CD4-positive, alpha-beta T cell treated with Interleukin-1 beta for 1 hour (primary cell): ENCODE measurements around the gene SETD9.

Experiments
- DNase-seq, 2 donors: peaks; one replicate each; pipeline ENCODE4 v3.0.0-alpha.2; 2020 to 2022

The SETD9 gene

GRCh38 chr5:56909294-56910209 lies at the start of gene SETD9:
Gene SETD9, plus strand, starts transcription at chr5:56909596. Its CDS starts 50 bp downstream, at chr5:56909646.
- DNase-seq, result peak; percentile 90 to 94

GRCh38 chr5:56861893-56862485 lies 47.4 kb upstream of the SETD9 start:
- no peak for DNase-seq

GRCh38 chr5:56862909-56863308 lies 46.5 kb upstream of the SETD9 start:
- DNase-seq, result peak in 1 of 2 donors; percentile 19

- no peak for DNase-seq
Measured at GRCh38 chr5:56871777-56872176, 37.6 kb upstream of the SETD9 start.

- DNase-seq, result no peak
Measured at GRCh38 chr5:56873056-56873455, 36.3 kb upstream of the SETD9 start.

GRCh38 chr5:56876327-56876726 lies 33.1 kb upstream of the SETD9 start:
- DNase-seq, result no peak

GRCh38 chr5:56881571-56881970 lies 27.8 kb upstream of the SETD9 start:
- DNase-seq, result no peak

GRCh38 chr5:56893251-56893951 lies 16.0 kb upstream of the SETD9 start:
- no peak for DNase-seq

GRCh38 chr5:56896763-56897162 lies 12.6 kb upstream of the SETD9 start:
- DNase-seq, result no peak

GRCh38 chr5:56898213-56898612 lies 11.2 kb upstream of the SETD9 start:
- DNase-seq, result no peak

GRCh38 chr5:56900395-56900794 lies 9.0 kb upstream of the SETD9 start:
- no peak for DNase-seq

GRCh38 chr5:56900858-56901578 lies 8.4 kb upstream of the SETD9 start:
- peak in 1 of 2 donors; percentile 68 for DNase-seq

- DNase-seq, result no peak
Measured at GRCh38 chr5:56908942-56909293, 478 bp upstream of the SETD9 start.

GRCh38 chr5:56910210-56910965 lies 992 bp downstream of the SETD9 start:
- no peak for DNase-seq

GRCh38 chr5:56913766-56914165 lies 4.4 kb downstream of the SETD9 start:
- no peak for DNase-seq

GRCh38 chr5:56914678-56915077 lies 5.3 kb downstream of the SETD9 start:
- no peak for DNase-seq

GRCh38 chr5:56917534-56917933 lies 8.1 kb downstream of the SETD9 start:
- DNase-seq, result no peak

- DNase-seq, result no peak
Measured at GRCh38 chr5:56918054-56918453, 8.7 kb downstream of the SETD9 start.

- DNase-seq, result no peak
Measured at GRCh38 chr5:56919942-56920662, 10.7 kb downstream of the SETD9 start.

- DNase-seq, result no peak
Measured at GRCh38 chr5:56922922-56923321, 13.5 kb downstream of the SETD9 start.

- no peak for DNase-seq
Measured at GRCh38 chr5:56934325-56934724, 24.9 kb downstream of the SETD9 start.

- DNase-seq, result no peak
Measured at GRCh38 chr5:56938858-56939257, 29.5 kb downstream of the SETD9 start.
